ENCODE data around the gene NIPAL3.

DNA sequence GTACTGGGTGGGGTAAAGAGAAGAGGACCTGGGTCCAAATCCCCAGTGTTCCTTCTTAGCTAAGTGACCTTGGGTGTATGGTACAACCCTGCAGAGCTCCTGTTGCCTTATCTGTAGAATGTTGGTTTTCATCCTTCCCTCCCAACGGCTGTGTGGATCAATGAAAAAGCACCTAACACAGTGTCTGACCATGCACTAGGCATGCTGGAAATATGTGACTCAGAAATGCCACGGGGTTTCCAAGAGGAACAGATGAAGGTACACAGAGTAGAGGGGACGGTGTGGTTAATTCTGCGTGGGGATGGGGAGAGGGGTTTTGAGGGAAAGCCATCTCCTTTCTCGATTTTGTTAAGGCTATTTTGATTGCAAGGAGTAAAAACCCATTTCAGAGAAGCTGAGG lies 8.6 kb downstream of the NIPAL3 start:
- TF ChIP-seq, protein P1, sequence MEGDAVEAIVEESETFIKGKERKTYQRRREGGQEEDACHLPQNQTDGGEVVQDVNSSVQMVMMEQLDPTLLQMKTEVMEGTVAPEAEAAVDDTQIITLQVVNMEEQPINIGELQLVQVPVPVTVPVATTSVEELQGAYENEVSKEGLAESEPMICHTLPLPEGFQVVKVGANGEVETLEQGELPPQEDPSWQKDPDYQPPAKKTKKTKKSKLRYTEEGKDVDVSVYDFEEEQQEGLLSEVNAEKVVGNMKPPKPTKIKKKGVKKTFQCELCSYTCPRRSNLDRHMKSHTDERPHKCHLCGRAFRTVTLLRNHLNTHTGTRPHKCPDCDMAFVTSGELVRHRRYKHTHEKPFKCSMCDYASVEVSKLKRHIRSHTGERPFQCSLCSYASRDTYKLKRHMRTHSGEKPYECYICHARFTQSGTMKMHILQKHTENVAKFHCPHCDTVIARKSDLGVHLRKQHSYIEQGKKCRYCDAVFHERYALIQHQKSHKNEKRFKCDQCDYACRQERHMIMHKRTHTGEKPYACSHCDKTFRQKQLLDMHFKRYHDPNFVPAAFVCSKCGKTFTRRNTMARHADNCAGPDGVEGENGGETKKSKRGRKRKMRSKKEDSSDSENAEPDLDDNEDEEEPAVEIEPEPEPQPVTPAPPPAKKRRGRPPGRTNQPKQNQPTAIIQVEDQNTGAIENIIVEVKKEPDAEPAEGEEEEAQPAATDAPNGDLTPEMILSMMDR (IDR thresholded peaks at IDR 0.05): no peak
- TF ChIP-seq POLR2AphosphoS5 (IDR thresholded peaks at IDR 0.05) (no peak), EP300 (IDR thresholded peaks at IDR 0.05) (no peak), POLR2A (IDR thresholded peaks at IDR 0.05) (no peak)
